Left lung (tissue), 10 donors: ENCODE results near the gene ANO1. TPM values are rescaled to one million over a fixed set of nuclear protein-coding genes. Genes with fewer than 3 reads are reported as not detected.
A peak's percentile ranks its signal among the peaks of the same experiment; 100 is the strongest.

Experiments used
- ATAC-seq: fragments of 200-7000 bp; cut with Tn5 transposase; one replicate; pipeline ENCODE4 v1.9.1; 2020; ENCODE audit warnings: moderate library complexity
- DNase-seq, 4 donors: peaks; one replicate each; pipeline ENCODE4 v3.0.0-alpha.2; 2013 to 2020
- H3K27ac ChIP-seq, 2 donors: fragments of 200-600 bp; sonication (generic) in 1 of 2; one replicate each; pipeline versions ENCODE4 v1.5.0 to v1.8.0; 2020 to 2021
- H3K27me3 ChIP-seq, 2 donors: fragments of 200-600 bp; sonication (generic) in 1 of 2; one replicate each; pipeline versions ENCODE4 v1.5.0 to v1.8.0; 2020 to 2021
- H3K36me3 ChIP-seq, 2 donors: fragments of 200-600 bp; sonication (generic) in 1 of 2; one replicate each; pipeline versions ENCODE4 v1.5.0 to v1.8.0; 2020 to 2021
- H3K4me1 ChIP-seq, 2 donors: fragments of 200-600 bp; one replicate each; pipeline ENCODE4 v1.8.0; 2021
- H3K4me3 ChIP-seq, 2 donors: fragments of 200-600 bp; sonication (generic) in 1 of 2; one replicate each; pipeline versions ENCODE4 v1.5.0 to v1.8.0; 2020 to 2021; ENCODE audit warnings: mild to moderate bottlenecking in 1 of 2
- H3K9me3 ChIP-seq, 2 donors: fragments of 200-600 bp; sonication (generic) in 1 of 2; one replicate each; pipeline versions ENCODE4 v1.5.0 to v1.8.0; 2020 to 2021
- intact Hi-C, 2 donors: fragments of 100-400 bp; cut with DNase I; formaldehyde crosslinking; loops; one replicate each; pipeline versions ENCODE4 v1.11.2 to v1.14.2; 2022
- polyA plus RNA-seq, 6 donors: library from polyadenylated mRNA; unstranded; fragments of 120-200 nt; gene quantifications; one replicate each; pipeline ENCODE4 v1.2.1, GENCODE V29; 2013; ENCODE audit not compliant: insufficient read length in 6 of 6
- total RNA-seq, 2 donors: library from RNA; stranded (reverse); fragmentation: NEBNext Ultra II Directional; extraction: Animal tissue kit (Norgen Biotek cat#: 25700); gene quantifications; one replicate each; pipeline ENCODE4 v1.2.1, GENCODE V29; 2021
- TF ChIP-seq, protein P1 (sequence below), 2 donors: fragments of 200-600 bp; sonication (generic) in 1 of 2; IDR thresholded peaks; one replicate each; pipeline versions ENCODE4 v1.5.0 to v1.8.0; 2021; ENCODE audit warnings: antibody characterized with exemption in 2 of 2
- donor health status: DM: no; HTN: yes; CAD: no.
- donor health status: DM: no; HTN: no; CAD: no.

Gene ANO1
- total and polyA plus RNA-seq, 8 donors = 4.9 to 13.2 (median 7.0) TPM

DNA sequence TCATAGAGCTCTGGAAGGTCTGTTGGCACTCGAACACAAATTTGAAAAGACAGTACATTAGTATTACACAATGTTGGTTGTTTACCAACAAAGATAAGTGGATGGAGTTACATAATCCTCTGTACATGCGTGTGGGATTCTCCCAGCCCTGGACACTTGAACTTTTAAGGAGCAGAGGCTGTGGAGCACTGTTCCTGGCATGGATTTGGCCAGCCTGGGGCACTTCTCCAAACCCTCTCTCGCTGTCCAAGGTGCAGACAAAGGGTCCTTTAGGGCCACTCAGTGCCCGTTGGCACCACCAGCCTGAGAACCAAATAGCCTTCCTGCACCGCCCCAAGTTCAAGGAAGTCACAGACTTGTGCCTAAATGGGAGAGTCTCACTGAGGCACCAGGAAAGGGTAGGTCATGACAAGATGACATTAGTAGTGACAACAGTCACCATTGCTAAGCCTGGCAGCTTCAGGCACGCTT is 1.6 kb upstream of the ANO1 start:
- Histone ChIP-seq H3K4me1 (no peaks in the 10 kb centered on the region), H3K4me3 (no peak overlapping the region), H3K27ac (no peak overlapping the region), H3K27me3 (peaks cover 13 to 92% of the 10 kb centered on the region in 2 donors), H3K36me3 (no peaks in the 10 kb centered on the region), H3K9me3 (no peaks in the 10 kb centered on the region)
- TF ChIP-seq, protein P1, sequence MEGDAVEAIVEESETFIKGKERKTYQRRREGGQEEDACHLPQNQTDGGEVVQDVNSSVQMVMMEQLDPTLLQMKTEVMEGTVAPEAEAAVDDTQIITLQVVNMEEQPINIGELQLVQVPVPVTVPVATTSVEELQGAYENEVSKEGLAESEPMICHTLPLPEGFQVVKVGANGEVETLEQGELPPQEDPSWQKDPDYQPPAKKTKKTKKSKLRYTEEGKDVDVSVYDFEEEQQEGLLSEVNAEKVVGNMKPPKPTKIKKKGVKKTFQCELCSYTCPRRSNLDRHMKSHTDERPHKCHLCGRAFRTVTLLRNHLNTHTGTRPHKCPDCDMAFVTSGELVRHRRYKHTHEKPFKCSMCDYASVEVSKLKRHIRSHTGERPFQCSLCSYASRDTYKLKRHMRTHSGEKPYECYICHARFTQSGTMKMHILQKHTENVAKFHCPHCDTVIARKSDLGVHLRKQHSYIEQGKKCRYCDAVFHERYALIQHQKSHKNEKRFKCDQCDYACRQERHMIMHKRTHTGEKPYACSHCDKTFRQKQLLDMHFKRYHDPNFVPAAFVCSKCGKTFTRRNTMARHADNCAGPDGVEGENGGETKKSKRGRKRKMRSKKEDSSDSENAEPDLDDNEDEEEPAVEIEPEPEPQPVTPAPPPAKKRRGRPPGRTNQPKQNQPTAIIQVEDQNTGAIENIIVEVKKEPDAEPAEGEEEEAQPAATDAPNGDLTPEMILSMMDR (IDR thresholded peaks at IDR 0.05) = no peak
- no peak for ATAC-seq
- intact Hi-C loops = no loop called here
- DNase-seq = peak in 2 of 4 donors; percentile 20 to 70

DNA sequence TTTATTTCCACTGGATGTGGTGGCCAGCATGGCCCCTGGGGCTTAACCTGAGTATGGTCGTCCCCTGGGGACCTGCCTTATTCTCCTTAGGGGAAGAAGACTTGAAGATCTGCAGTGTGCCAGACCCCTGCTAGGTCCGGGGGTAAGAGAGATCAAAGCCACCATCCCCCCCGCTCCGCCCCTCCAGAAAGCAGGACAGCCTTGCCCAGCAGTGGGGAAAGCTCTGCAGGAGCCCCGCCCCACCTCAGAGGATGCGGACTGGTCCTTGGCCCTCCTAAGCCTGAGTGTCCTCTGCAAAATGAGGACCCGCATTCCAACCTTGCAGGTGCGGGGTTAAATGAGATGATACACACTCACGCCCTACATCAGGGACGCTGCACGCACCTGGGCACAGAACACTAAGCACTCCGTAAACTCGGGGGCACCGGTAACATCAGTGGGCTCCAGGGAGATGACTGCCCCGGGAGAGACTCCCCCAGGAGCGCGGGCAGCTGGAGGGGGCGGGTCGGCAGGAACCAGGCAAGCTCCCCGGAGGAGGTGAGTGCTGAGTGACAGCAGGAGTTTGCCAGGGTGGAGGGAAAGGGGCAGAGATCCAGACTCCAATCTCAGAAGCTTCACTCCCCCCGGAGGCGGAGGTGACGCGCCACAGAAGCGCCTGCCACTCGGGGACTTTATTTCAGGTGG is 564 bp upstream of the ANO1 start:
- no peak overlapping the region for H3K27ac ChIP-seq
- DNase-seq (peak in 2 of 4 donors; percentile 24 to 58), ATAC-seq (no peak)
- H3K27me3 ChIP-seq = peaks cover 13 to 81% of the 10 kb centered on the region in 2 donors
- intact Hi-C loops = no loop called here
- H3K4me3 ChIP-seq = no peak overlapping the region
- no peaks in the 10 kb centered on the region for H3K36me3 ChIP-seq
- no peaks in the 10 kb centered on the region for H3K9me3 ChIP-seq
- TF ChIP-seq, protein P1 (IDR thresholded peaks at IDR 0.05) = no peak
- H3K4me1 ChIP-seq = no peaks in the 10 kb centered on the region

DNA sequence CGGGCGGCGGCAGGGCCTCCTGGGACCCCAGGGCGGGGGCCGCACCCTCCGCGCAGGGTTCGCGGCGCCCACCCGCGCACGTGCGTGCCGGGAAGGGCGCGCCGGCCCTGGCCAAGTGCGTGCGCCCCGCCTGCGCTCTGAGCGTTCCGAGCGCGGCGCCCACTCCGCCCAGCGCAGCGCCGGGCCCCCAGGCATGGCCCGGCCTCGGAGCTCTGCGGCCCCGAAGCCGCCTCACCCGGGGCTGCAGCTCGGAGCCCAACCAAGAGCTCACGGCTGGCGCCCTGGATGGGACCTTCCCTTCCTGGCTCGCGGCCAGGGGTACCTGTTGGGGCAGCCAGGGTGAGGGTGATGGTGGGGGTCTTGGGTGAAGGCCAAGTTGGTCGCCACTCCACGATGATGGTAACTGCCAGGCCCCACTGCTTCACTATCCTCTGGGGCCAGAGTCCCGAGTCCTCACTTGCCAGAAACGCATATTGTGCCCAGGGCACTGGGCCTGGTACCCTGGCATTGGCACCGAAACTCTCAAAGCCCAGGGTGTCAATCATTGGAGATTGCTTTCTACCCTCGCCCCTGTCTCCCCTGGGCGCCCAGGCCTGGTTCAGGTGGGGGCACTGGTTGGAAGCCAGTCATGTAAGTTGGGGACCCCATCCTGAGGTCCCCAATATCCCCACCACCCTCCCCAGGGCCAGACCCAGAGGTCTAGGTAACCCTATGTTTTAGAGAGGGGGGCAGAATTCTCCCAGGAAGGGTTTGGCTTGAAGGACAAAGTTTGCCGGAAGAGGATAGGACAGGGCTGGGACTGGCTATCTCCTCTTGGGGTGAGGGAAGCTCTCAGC is 882 bp downstream of the ANO1 start:
- Histone ChIP-seq H3K4me1 (no peaks in the 10 kb centered on the region), H3K9me3 (no peaks in the 10 kb centered on the region), H3K27me3 (peaks cover 13 to 67% of the 10 kb centered on the region in 2 donors), H3K27ac (no peak overlapping the region), H3K4me3 (no peak overlapping the region), H3K36me3 (no peaks in the 10 kb centered on the region)
- intact Hi-C loops = no loop called here
- TF ChIP-seq, protein P1 (IDR thresholded peaks at IDR 0.05) = no peak
- DNase-seq (peak in 1 of 4 donors; percentile 47), ATAC-seq (no peak)

DNA sequence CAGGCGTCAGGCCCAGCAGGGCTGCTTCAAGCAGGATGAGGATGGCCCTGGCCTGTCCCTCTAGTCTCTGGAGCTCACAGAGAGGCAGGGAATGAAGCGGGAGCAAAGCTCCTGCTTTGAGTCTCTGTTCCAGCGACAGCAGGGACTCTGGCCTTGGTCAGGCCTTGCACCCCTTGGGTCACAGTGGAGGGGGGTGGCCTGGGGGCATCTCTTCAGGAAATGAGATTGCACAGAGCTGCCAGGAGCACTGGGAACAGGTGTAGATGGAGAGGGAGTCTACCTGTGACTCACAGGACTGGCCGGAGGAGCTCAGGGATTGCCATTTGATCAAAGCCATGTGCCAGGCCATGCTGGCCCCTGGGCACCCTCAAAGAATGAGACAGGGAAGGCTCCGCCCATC is 1.6 kb downstream of the ANO1 start:
- intact Hi-C loops = no loop called here
- peak in 1 of 4 donors; percentile 32 for DNase-seq

More for the DNA sequence above, 1.6 kb downstream of the ANO1 start:
- Histone ChIP-seq H3K27me3 (peaks cover 13 to 60% of the 10 kb centered on the region in 2 donors), H3K4me1 (no peaks in the 10 kb centered on the region), H3K4me3 (no peak overlapping the region), H3K36me3 (no peaks in the 10 kb centered on the region), H3K9me3 (no peaks in the 10 kb centered on the region), H3K27ac (no peak overlapping the region)
- TF ChIP-seq, protein P1 (IDR thresholded peaks at IDR 0.05) = no peak
- ATAC-seq = no peak
